Measurements from ENCODE around the gene DGKG.

DNA sequence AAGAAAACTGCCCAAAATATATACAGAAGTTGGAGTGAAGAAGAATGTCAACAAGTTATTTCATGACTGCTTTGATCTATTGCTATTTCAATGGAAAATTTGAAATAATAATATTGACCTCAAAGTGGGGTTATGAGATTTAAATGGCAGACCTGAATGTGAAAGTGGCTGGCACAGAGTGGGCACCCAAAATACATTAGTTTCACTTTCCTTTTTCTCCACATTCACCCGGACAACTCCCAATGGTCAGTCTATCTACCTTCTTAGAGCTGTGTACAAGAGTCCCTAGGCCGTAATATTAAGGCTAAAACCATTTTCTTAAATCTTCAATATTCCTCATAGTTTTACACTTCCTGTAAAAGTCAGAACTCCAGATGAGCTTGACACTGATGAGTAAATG is 191.5 kb downstream of the DGKG start:
- no peak for TF ChIP-seq POLR2A (IDR thresholded peaks at IDR 0.05)
- TF ChIP-seq, protein P1, sequence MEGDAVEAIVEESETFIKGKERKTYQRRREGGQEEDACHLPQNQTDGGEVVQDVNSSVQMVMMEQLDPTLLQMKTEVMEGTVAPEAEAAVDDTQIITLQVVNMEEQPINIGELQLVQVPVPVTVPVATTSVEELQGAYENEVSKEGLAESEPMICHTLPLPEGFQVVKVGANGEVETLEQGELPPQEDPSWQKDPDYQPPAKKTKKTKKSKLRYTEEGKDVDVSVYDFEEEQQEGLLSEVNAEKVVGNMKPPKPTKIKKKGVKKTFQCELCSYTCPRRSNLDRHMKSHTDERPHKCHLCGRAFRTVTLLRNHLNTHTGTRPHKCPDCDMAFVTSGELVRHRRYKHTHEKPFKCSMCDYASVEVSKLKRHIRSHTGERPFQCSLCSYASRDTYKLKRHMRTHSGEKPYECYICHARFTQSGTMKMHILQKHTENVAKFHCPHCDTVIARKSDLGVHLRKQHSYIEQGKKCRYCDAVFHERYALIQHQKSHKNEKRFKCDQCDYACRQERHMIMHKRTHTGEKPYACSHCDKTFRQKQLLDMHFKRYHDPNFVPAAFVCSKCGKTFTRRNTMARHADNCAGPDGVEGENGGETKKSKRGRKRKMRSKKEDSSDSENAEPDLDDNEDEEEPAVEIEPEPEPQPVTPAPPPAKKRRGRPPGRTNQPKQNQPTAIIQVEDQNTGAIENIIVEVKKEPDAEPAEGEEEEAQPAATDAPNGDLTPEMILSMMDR (IDR thresholded peaks at IDR 0.05), result no peak

All from lower leg skin (tissue), 3 donors.